Astrocyte (in vitro differentiated cells and primary cell): ENCODE measurements around the gene VIPR2.

ENCODE experiments used
- CTCF ChIP-seq: IDR thresholded peaks from 2 replicates; pipeline ENCODE4 v1.5.1; 2011; ENCODE audit warnings: low read depth, mild to moderate bottlenecking, inconsistent platforms, low read length, moderate library complexity; ENCODE audit not compliant: insufficient read depth
- EZH2 ChIP-seq: IDR thresholded peaks from 2 replicates; pipeline ENCODE4 v1.6.1; 2012; ENCODE audit warnings: mild to moderate bottlenecking, low read length, inconsistent platforms; ENCODE audit not compliant: insufficient read depth

- TF ChIP-seq CTCF (no peak), EZH2 (no peak)
These were observed 128.9 kb downstream of the VIPR2 start for GRCh38 chr7:159015454-159016410.
